H9 (cell line): ENCODE results near the gene B4GAT1. TPM values are rescaled to one million over a fixed set of nuclear protein-coding genes. Genes with fewer than 3 reads are reported as not detected.
"Not testable (repeated sequence)": the region's sequence is repeated elsewhere in the genome, so short reads cannot be mapped to it uniquely, and the experiment has no call there.

ENCODE experiments used
- DNase-seq: peaks from one replicate; pipeline ENCODE4 v3.0.0-alpha.2; 2017
- H2AFZ ChIP-seq: one replicate; pipeline ENCODE4 v1.6.1; 2013; ENCODE audit warnings: mild to moderate bottlenecking, low read length, control low read depth, moderate library complexity
- H2AK5ac ChIP-seq: 2 replicates; pipeline ENCODE4 v1.6.1; 2013; ENCODE audit warnings: low read length, control low read depth, mixed read lengths; ENCODE audit not compliant: insufficient read length
- H2BK120ac ChIP-seq: one replicate; pipeline ENCODE4 v1.6.1; 2013; ENCODE audit warnings: low read depth, mild to moderate bottlenecking, low read length, control low read depth, inconsistent platforms; ENCODE audit not compliant: poor library complexity, severe bottlenecking
- H2BK12ac ChIP-seq: 2 replicates; pipeline ENCODE4 v1.6.1; 2013; ENCODE audit warnings: low read length, control low read depth, mixed read lengths, low read depth; ENCODE audit not compliant: insufficient read length
- H2BK15ac ChIP-seq: 2 replicates; pipeline ENCODE4 v1.6.1; 2013; ENCODE audit warnings: low read depth, low read length, control low read depth
- H2BK20ac ChIP-seq: one replicate; pipeline ENCODE4 v1.6.1; 2013; ENCODE audit warnings: low read depth, mild to moderate bottlenecking, low read length, control low read depth, inconsistent platforms; ENCODE audit not compliant: poor library complexity, severe bottlenecking
- H2BK5ac ChIP-seq: 2 replicates; pipeline ENCODE4 v1.6.1; 2013; ENCODE audit warnings: low read length, control low read depth, mixed read lengths; ENCODE audit not compliant: insufficient read length
- H3K14ac ChIP-seq: 2 replicates; pipeline ENCODE4 v1.6.1; 2013; ENCODE audit warnings: low read length, control low read depth; ENCODE audit not compliant: insufficient read depth
- H3K18ac ChIP-seq: 2 replicates; pipeline ENCODE4 v1.6.1; 2013; ENCODE audit warnings: low read depth, mild to moderate bottlenecking, mixed read lengths, low read length, control low read depth; ENCODE audit not compliant: insufficient read length
- H3K23ac ChIP-seq: 2 replicates; pipeline ENCODE4 v1.6.1; 2013; ENCODE audit warnings: low read length, control low read depth, mixed read lengths, low read depth; ENCODE audit not compliant: insufficient read length
- H3K23me2 ChIP-seq: 2 replicates; pipeline ENCODE4 v1.6.1; 2013; ENCODE audit warnings: low read depth, mild to moderate bottlenecking, mixed read lengths, low read length, control low read depth; ENCODE audit not compliant: insufficient read length, poor library complexity, severe bottlenecking
- H3K27ac ChIP-seq: 2 replicates; pipeline ENCODE4 v1.5.1; 2013; ENCODE audit warnings: low read length, control low read depth, mixed read lengths, low read depth; ENCODE audit not compliant: insufficient read length
- H3K27me3 ChIP-seq: 2 replicates; pipeline ENCODE4 v1.6.1; 2013; ENCODE audit warnings: low read length, control low read depth, inconsistent platforms; ENCODE audit not compliant: insufficient read depth
- H3K4ac ChIP-seq: 2 replicates; pipeline ENCODE4 v1.6.1; 2013; ENCODE audit warnings: low read depth, mild to moderate bottlenecking, control low read depth, inconsistent platforms, low read length, moderate library complexity
- H3K4me1 ChIP-seq: 2 replicates; pipeline ENCODE4 v1.6.1; 2013; ENCODE audit warnings: low read length, control low read depth, inconsistent platforms; ENCODE audit not compliant: insufficient read depth
- H3K4me2 ChIP-seq: 2 replicates; pipeline ENCODE4 v1.6.1; 2013; ENCODE audit warnings: low read length, control low read depth, mixed read lengths; ENCODE audit not compliant: insufficient read length, insufficient read depth
- H3K56ac ChIP-seq: 2 replicates; pipeline ENCODE4 v1.6.1; 2013; ENCODE audit warnings: low read depth, mild to moderate bottlenecking, mixed read lengths, low read length, control low read depth; ENCODE audit not compliant: insufficient read length
- H3K79me1 ChIP-seq: 2 replicates; pipeline ENCODE4 v1.6.1; 2013; ENCODE audit warnings: low read depth, mild to moderate bottlenecking, moderate library complexity, low read length, control low read depth, inconsistent platforms; ENCODE audit not compliant: insufficient read depth, poor library complexity, severe bottlenecking
- H3K79me2 ChIP-seq: 2 replicates; pipeline ENCODE4 v1.6.1; 2013; ENCODE audit warnings: low read length, control low read depth, inconsistent platforms; ENCODE audit not compliant: insufficient read depth
- H3K9ac ChIP-seq: 2 replicates; pipeline ENCODE4 v1.6.1; 2013; ENCODE audit warnings: low read length, control low read depth, mixed read lengths; ENCODE audit not compliant: insufficient read length; ENCODE audit errors: extremely low read depth
- H3K9me3 ChIP-seq: one replicate; pipeline ENCODE4 v1.6.1; 2013; ENCODE audit warnings: low read depth, low read length, inconsistent platforms; ENCODE audit not compliant: control insufficient read depth
- H3T11ph ChIP-seq: one replicate; pipeline ENCODE4 v1.6.1; 2013; ENCODE audit warnings: mild to moderate bottlenecking, low read length, control low read depth, inconsistent platforms
- H4K20me1 ChIP-seq: one replicate; pipeline ENCODE4 v1.6.1; 2013; ENCODE audit not compliant: control insufficient read depth, insufficient read length, insufficient read depth
- H4K5ac ChIP-seq: 2 replicates; pipeline ENCODE4 v1.6.1; 2013; ENCODE audit warnings: low read depth, mild to moderate bottlenecking, mixed read lengths, low read length, control low read depth; ENCODE audit not compliant: insufficient read length
- H4K8ac ChIP-seq: replicated peaks from 2 replicates; pipeline ENCODE4 v1.6.1; 2013; ENCODE audit warnings: low read length, control low read depth, mixed read lengths, low read depth; ENCODE audit not compliant: insufficient read length
- H4K91ac ChIP-seq: 2 replicates; pipeline ENCODE4 v1.6.1; 2013; ENCODE audit warnings: low read depth, mild to moderate bottlenecking, moderate library complexity, mixed read lengths, low read length, control low read depth; ENCODE audit not compliant: insufficient read length
- H3K27ac Mint-ChIP-seq, 3 experiments: 2 replicates in 2 of 3; 3 replicates in 1 of 3; pipeline ENCODE4 v1.8.0; 2020 to 2021; ENCODE audit warnings: mixed read lengths in 3 of 3, mild to moderate bottlenecking in 1 of 3, moderate library complexity in 1 of 3
- H3K27me3 Mint-ChIP-seq: 2 replicates; pipeline ENCODE4 v1.8.0; 2021; ENCODE audit warnings: low read depth, mild to moderate bottlenecking, moderate library complexity, mixed read lengths
- H3K36me3 Mint-ChIP-seq, 3 experiments: 2 replicates in 2 of 3; 3 replicates in 1 of 3; pipeline ENCODE4 v1.8.0; 2020 to 2021; ENCODE audit warnings: low read depth in 3 of 3, mixed read lengths in 3 of 3; ENCODE audit not compliant: insufficient read depth in 1 of 3
- H3K4me1 Mint-ChIP-seq, 2 experiments: 2 replicates each; pipeline ENCODE4 v1.8.0; 2020; ENCODE audit warnings: mixed read lengths in 2 of 2
- H3K4me3 Mint-ChIP-seq, 2 experiments: 2 replicates in 1 of 2; 3 replicates in 1 of 2; pipeline ENCODE4 v1.8.0; 2020 to 2021; ENCODE audit warnings: mild to moderate bottlenecking in 2 of 2, mixed read lengths in 2 of 2, moderate library complexity in 1 of 2
- H3K9me3 Mint-ChIP-seq, 2 experiments: 2 replicates in 1 of 2; 3 replicates in 1 of 2; pipeline ENCODE4 v1.8.0; 2020; ENCODE audit warnings: mild to moderate bottlenecking in 2 of 2, mixed read lengths in 2 of 2, moderate library complexity in 1 of 2
- CTCF ChIP-seq: fragments of 200-600 bp; sonication (generic); conservative IDR thresholded peaks from 3 replicates; pipeline ENCODE4 v1.8.0; 2021; ENCODE audit warnings: antibody characterized with exemption, mild to moderate bottlenecking
- WGBS: extraction: QIAGEN DNeasy Blood & Tissue Kit; methylation state at CpG from one replicate; pipeline ENCODE4 v1.1.7; 2013; ENCODE audit warnings: missing lambda C conversion rate, low lambda C conversion rate, mixed read lengths; ENCODE audit not compliant: insufficient read length; ENCODE audit errors: extremely low coverage; 5-methylcytosine and 5-hydroxymethylcytosine counted together
- total RNA-seq: library from RNA; stranded (reverse); gene quantifications from 2 replicates; pipeline ENCODE4 v1.2.1, GENCODE V29; 2021

Gene B4GAT1
- total RNA-seq, 1 experiment from 2014 or later: 24.3 TPM

DNA sequence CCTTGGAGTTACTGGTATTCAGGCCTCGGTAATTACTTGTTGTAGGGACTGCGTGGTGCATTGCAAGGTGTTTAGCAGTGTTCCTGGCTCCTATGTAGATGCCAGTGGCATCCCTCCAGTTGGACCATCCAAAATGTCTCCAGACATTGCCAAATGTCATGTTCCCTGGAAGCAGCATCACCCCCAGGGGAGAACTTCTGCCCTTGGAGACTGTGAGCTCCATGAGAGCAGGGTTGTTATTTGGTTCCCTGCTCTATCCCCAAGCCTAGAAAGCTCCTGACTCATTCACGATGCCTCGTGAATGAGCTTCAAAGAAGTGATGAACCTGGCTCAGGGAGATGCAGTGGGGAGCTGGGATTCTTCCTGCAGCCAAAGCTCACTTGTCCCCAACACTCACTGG lies 25.8 kb downstream of the B4GAT1 start:
- no peak overlapping the region for H3K14ac ChIP-seq
- no CpG with 5 or more reads among the region's 4 CpGs for WGBS
- H3K36me3 Mint-ChIP-seq: peaks cover 8 to 18% (median 16%) of the 10 kb centered on the region in 3 experiments
- H2BK15ac ChIP-seq: no peak overlapping the region
- no peak overlapping the region for H2BK20ac ChIP-seq
- H3K4me2 ChIP-seq: no peak overlapping the region
- peaks cover 14 to 20% of the 10 kb centered on the region in 2 experiments for H3K9me3 Mint-ChIP-seq
- no peak overlapping the region for H2BK12ac ChIP-seq
- no peak overlapping the region for H3K56ac ChIP-seq
- H3K23ac ChIP-seq: no peak overlapping the region
- H4K8ac ChIP-seq: no peak overlapping the region
- peaks cover 21 to 32% of the 10 kb centered on the region in 2 experiments for H3K4me1 Mint-ChIP-seq
- no peak overlapping the region for H3K9ac ChIP-seq
- H4K20me1 ChIP-seq: no peaks in the 10 kb centered on the region
- no peak overlapping the region for H3K27ac Mint-ChIP-seq
- no peak for DNase-seq
- H3K79me2 ChIP-seq: no peaks in the 10 kb centered on the region
- H2AK5ac ChIP-seq: no peak overlapping the region
- H4K5ac ChIP-seq: no peak overlapping the region
- H4K91ac ChIP-seq: no peak overlapping the region
- no peak overlapping the region for H3T11ph ChIP-seq
- H2AFZ ChIP-seq: no peak overlapping the region
- H3K27me3 ChIP-seq: no peaks in the 10 kb centered on the region
- H3K79me1 ChIP-seq: no peaks in the 10 kb centered on the region
- H3K4me1 ChIP-seq: peaks cover 2% of the 10 kb centered on the region; the same call in 1 of the 2 replicates
- TF ChIP-seq CTCF: no peak
- no peak overlapping the region for H3K4me3 Mint-ChIP-seq
- H3K4ac ChIP-seq: no peak overlapping the region
- H3K27me3 Mint-ChIP-seq: peaks cover 14% of the 10 kb centered on the region
- no peaks in the 10 kb centered on the region for H3K9me3 ChIP-seq
- no peaks in the 10 kb centered on the region for H3K23me2 ChIP-seq
- H2BK120ac ChIP-seq: no peak overlapping the region
- H3K27ac ChIP-seq: no peak overlapping the region
- no peak overlapping the region for H3K18ac ChIP-seq
- no peak overlapping the region for H2BK5ac ChIP-seq

- not testable (repeated sequence) for H2BK15ac ChIP-seq, H3K23ac ChIP-seq, H3K23me2 ChIP-seq, H3K27ac ChIP-seq, H3K4me2 ChIP-seq, H3K9me3 ChIP-seq, H3K18ac ChIP-seq, H3K27me3 ChIP-seq, H2AFZ ChIP-seq, H3K79me1 ChIP-seq, H3K79me2 ChIP-seq, H3K27ac Mint-ChIP-seq, H3K14ac ChIP-seq, H4K91ac ChIP-seq, H3K9ac ChIP-seq, H4K5ac ChIP-seq, H3T11ph ChIP-seq, H2BK20ac ChIP-seq, H2BK12ac ChIP-seq, H3K4me3 Mint-ChIP-seq, H4K8ac ChIP-seq, H3K4ac ChIP-seq, H2BK120ac ChIP-seq, H2AK5ac ChIP-seq, H3K4me1 ChIP-seq, DNase-seq, H4K20me1 ChIP-seq, H2BK5ac ChIP-seq, H3K56ac ChIP-seq
- peaks cover 8 to 18% (median 16%) of the 10 kb centered on the region in 3 experiments for H3K36me3 Mint-ChIP-seq
- WGBS: no CpG with 5 or more reads among the region's 6 CpGs
- peaks cover 16% of the 10 kb centered on the region for H3K27me3 Mint-ChIP-seq
- peaks cover 14 to 20% of the 10 kb centered on the region in 2 experiments for H3K9me3 Mint-ChIP-seq
- peaks cover 21 to 28% of the 10 kb centered on the region in 2 experiments for H3K4me1 Mint-ChIP-seq
These were observed 26.7 kb downstream of the B4GAT1 start for GRCh38 chr11:66320748-66321147.
